Measurements from ENCODE around the gene CPA4.

DNA sequence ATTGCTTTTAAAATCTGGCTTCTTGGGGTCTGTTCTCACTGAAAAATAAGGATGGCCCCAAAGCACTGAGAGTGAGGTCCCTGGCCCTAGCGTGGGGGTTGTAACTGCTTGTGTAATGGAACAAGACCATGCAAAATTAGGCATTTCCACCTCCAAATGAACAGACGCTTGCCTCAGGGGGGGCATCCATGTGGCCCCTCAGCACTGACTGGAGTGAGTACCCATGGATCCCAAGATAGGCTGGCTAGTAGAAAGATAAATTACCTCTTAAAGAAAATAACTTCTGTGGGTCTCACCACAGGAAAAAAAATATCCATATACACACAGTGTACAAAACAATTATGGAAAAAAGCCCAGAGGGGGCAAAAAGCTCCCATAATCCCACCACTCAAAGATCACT lies 72.1 kb downstream of the CPA4 start:
- no peak for TF ChIP-seq ZNF274 (IDR thresholded peaks at IDR 0.05; ENCODE audit: low read depth, low read length)
- no peak for TF ChIP-seq YY1 (IDR thresholded peaks at IDR 0.05; ENCODE audit: insufficient read depth, insufficient read length)
- TF ChIP-seq SUZ12 (IDR thresholded peaks at IDR 0.05; ENCODE audit: extremely low read depth, insufficient read depth, insufficient read length) = no peak

Data from NT2/D1 (cell line).